Measurements from ENCODE around the gene MIOS.

MIOS gene

DNA sequence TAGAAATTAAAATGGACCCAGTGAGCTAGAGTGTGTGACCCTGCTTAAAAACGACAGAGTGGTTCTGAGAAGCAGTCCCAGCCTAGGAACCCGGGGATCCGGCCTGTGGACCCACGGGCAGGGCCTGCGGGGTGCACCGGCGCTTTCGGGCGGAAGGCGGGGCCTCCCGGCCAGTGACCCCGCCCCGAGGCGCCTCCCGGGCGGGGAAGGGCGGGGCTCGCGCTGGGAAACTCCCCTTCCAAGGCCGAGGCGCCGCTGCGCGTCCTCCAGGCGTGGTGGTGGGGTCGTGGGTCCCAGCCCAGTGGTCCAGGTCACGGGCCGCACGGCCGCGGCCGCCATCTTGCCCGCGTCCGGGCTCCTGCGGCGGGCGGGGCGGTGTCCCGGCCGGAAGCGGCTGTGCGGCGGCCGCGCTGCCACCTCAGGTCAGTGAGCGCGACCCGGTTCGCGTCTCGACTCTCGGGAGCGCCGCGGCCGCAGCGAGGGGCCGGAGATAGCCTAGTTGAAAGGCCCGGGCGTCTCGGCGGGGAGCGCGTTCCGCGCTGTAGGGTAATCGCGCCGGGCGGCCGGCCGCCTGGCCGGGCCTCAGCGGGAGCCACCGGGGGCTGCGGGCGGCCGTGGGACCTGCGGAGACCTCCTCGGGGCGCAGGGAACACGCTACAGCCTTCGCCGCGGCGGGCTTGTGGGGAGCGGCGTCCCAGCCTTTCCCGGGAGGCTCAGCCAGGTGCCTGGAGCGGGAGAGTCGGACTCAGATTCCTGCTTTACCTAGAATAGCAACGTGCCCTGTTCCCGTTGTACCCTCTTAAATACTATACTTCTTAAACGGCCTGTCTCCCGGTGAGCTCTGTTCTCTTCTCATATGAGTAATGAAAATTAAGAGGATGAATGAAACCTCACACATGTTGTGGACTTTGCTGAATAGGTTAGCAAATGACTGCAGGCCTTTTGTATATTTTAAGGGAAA, at the start of gene MIOS:
MIOS (plus strand) TSS at position 234 of the 961 bp plus-strand sequence. CDS start 5,592 bp downstream, outside the sequence.
- H3K4me3 ChIP-seq (ENCODE audit: low read length), result peak within 1 kb of the TSS; percentile 99
- H3K27me3 ChIP-seq (ENCODE audit: insufficient read depth, low read length), result no peaks in the 10 kb centered on the region
- peaks cover 3% of the 10 kb centered on the region for H3K9me3 ChIP-seq (ENCODE audit: low read length)
- H3K36me3 ChIP-seq (ENCODE audit: insufficient read depth, low read length), result peaks cover 13% of the 10 kb centered on the region
- H2AFZ ChIP-seq (ENCODE audit: low read depth, low read length), result peak within 1 kb of the TSS; percentile 78
- H3K4me1 ChIP-seq (ENCODE audit: insufficient read depth, low read length), result peaks cover 18% of the 10 kb centered on the region

DNA sequence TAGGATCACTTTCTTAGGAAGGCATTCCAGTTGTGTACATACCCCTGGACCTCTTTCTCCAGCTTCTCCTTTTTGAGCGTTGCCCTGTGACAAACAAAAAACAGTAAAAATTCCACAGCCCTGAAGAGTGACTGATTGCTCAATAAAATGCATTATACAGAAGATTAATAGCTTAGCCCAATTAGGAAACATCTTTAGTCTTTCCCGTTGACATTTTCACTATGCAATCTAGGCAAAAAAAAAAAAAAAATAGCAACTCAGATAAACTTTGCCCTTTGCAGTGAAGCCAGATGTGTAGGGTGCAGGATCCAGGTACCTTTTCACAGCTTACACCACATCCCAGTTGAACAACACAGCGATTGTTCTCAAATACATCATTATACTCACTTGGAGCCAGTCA, 48.9 kb upstream of the MIOS start:
- no peaks in the 10 kb centered on the region for H3K27me3 ChIP-seq (ENCODE audit: insufficient read depth, low read length)
- no peak overlapping the region for H2AFZ ChIP-seq (ENCODE audit: low read depth, low read length)
- peaks cover 9% of the 10 kb centered on the region for H3K4me1 ChIP-seq (ENCODE audit: insufficient read depth, low read length)
- no peak overlapping the region for H3K4me3 ChIP-seq (ENCODE audit: low read length)
- no peaks in the 10 kb centered on the region for H3K36me3 ChIP-seq (ENCODE audit: insufficient read depth, low read length)
- no peaks in the 10 kb centered on the region for H3K9me3 ChIP-seq (ENCODE audit: low read length)

- Histone ChIP-seq H3K27me3 (ENCODE audit: insufficient read depth, low read length) (no peaks in the 10 kb centered on the region), H3K36me3 (ENCODE audit: insufficient read depth, low read length) (no peaks in the 10 kb centered on the region), H3K4me3 (ENCODE audit: low read length) (no peak overlapping the region), H2AFZ (ENCODE audit: low read depth, low read length) (no peak overlapping the region), H3K4me1 (ENCODE audit: insufficient read depth, low read length) (peaks cover 3% of the 10 kb centered on the region), H3K9me3 (ENCODE audit: low read length) (no peaks in the 10 kb centered on the region)
Measured at GRCh38 chr7:7519056-7519455, 47.6 kb upstream of the MIOS start.

DNA sequence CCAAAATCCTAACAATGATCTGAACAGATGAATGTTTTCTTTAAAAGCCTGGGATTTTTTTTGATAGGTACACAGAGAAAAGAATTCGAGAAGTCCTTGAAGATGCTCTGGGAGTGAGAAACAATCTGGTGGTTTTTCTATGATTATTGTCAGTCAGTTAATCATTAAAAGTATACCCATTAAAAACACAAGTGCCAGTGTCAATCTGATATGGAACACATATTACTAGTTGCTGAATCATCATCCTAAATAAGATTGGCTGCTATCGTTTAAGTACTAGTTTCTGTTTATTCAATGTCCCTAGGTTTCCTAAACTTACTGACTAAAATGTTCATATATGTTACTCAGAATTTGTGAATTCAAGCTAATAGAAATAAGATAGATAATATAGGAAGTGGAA, 47.2 kb upstream of the MIOS start:
- no peaks in the 10 kb centered on the region for H3K27me3 ChIP-seq (ENCODE audit: insufficient read depth, low read length)
- H3K4me3 ChIP-seq (ENCODE audit: low read length), result no peak overlapping the region
- no peaks in the 10 kb centered on the region for H3K9me3 ChIP-seq (ENCODE audit: low read length)
- no peak overlapping the region for H2AFZ ChIP-seq (ENCODE audit: low read depth, low read length)
- H3K4me1 ChIP-seq (ENCODE audit: insufficient read depth, low read length), result peaks cover 3% of the 10 kb centered on the region
- H3K36me3 ChIP-seq (ENCODE audit: insufficient read depth, low read length), result no peaks in the 10 kb centered on the region

- H3K4me3 ChIP-seq (ENCODE audit: low read length), result no peak overlapping the region
- H3K4me1 ChIP-seq (ENCODE audit: insufficient read depth, low read length), result no peaks in the 10 kb centered on the region
- no peaks in the 10 kb centered on the region for H3K27me3 ChIP-seq (ENCODE audit: insufficient read depth, low read length)
- no peaks in the 10 kb centered on the region for H3K9me3 ChIP-seq (ENCODE audit: low read length)
- no peaks in the 10 kb centered on the region for H3K36me3 ChIP-seq (ENCODE audit: insufficient read depth, low read length)
- no peak overlapping the region for H2AFZ ChIP-seq (ENCODE audit: low read depth, low read length)
Measured at GRCh38 chr7:7521259-7521658, 45.4 kb upstream of the MIOS start.

GRCh38 chr7:7522421-7522820, 44.3 kb upstream of the MIOS start:
- H3K4me3 ChIP-seq (ENCODE audit: low read length), result no peak overlapping the region
- H3K36me3 ChIP-seq (ENCODE audit: insufficient read depth, low read length), result no peaks in the 10 kb centered on the region
- no peaks in the 10 kb centered on the region for H3K4me1 ChIP-seq (ENCODE audit: insufficient read depth, low read length)
- H3K27me3 ChIP-seq (ENCODE audit: insufficient read depth, low read length), result no peaks in the 10 kb centered on the region
- H2AFZ ChIP-seq (ENCODE audit: low read depth, low read length), result no peak overlapping the region
- no peaks in the 10 kb centered on the region for H3K9me3 ChIP-seq (ENCODE audit: low read length)

DNA sequence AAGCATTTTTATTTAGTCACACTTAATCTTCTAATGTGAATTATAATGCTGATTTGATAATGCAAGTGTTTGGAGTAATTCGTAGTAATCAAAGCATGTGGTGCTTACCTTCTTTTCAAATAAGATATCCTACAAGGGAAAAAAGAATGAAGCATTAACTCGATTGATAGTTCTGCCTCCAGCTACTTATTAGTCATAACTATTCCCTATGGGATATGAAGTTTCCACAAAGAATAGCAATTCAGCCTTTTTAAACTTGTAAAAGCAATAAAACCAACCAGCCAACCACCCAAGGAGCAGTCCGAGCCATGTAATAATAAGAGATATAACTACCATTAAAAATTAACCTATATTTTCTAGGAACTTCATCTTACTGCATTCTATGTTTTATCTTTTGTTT, 42.6 kb upstream of the MIOS start:
- no peaks in the 10 kb centered on the region for H3K9me3 ChIP-seq (ENCODE audit: low read length)

GRCh38 chr7:7526006-7526405, 40.7 kb upstream of the MIOS start:
- no peaks in the 10 kb centered on the region for H3K27me3 ChIP-seq (ENCODE audit: insufficient read depth, low read length)
- no peak overlapping the region for H3K4me3 ChIP-seq (ENCODE audit: low read length)
- H3K36me3 ChIP-seq (ENCODE audit: insufficient read depth, low read length), result no peaks in the 10 kb centered on the region
- peaks cover 3% of the 10 kb centered on the region for H3K4me1 ChIP-seq (ENCODE audit: insufficient read depth, low read length)
- H2AFZ ChIP-seq (ENCODE audit: low read depth, low read length), result no peak overlapping the region
- no peaks in the 10 kb centered on the region for H3K9me3 ChIP-seq (ENCODE audit: low read length)

More for the DNA sequence above, 42.6 kb upstream of the MIOS start:
- no peak overlapping the region for H3K4me3 ChIP-seq (ENCODE audit: low read length)
- no peak overlapping the region for H2AFZ ChIP-seq (ENCODE audit: low read depth, low read length)
- no peaks in the 10 kb centered on the region for H3K27me3 ChIP-seq (ENCODE audit: insufficient read depth, low read length)
- no peaks in the 10 kb centered on the region for H3K36me3 ChIP-seq (ENCODE audit: insufficient read depth, low read length)
- H3K4me1 ChIP-seq (ENCODE audit: insufficient read depth, low read length), result no peaks in the 10 kb centered on the region

DNA sequence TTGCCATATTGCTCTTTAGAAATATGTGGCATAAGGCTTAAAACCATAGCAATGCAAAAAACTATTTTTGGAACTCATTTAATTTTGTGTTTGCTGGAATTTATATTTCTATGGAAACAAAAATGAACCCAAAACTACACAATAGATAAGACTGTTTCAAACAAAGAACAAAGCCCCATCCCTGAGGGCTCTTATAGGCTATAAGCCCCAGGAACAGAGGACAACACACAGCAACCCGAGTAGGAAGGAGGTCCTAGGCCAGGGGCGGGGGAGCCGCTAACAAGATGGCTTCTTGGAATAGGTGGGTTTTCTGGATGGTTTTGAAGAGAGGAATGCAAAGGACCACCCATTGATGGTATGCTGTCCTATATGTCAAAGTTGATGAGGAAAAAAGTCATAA, 39.6 kb upstream of the MIOS start:
- Histone ChIP-seq H2AFZ (ENCODE audit: low read depth, low read length) (no peak overlapping the region), H3K36me3 (ENCODE audit: insufficient read depth, low read length) (no peaks in the 10 kb centered on the region), H3K27me3 (ENCODE audit: insufficient read depth, low read length) (no peaks in the 10 kb centered on the region), H3K4me3 (ENCODE audit: low read length) (no peak overlapping the region), H3K9me3 (ENCODE audit: low read length) (no peaks in the 10 kb centered on the region), H3K4me1 (ENCODE audit: insufficient read depth, low read length) (peaks cover 3% of the 10 kb centered on the region)

DNA sequence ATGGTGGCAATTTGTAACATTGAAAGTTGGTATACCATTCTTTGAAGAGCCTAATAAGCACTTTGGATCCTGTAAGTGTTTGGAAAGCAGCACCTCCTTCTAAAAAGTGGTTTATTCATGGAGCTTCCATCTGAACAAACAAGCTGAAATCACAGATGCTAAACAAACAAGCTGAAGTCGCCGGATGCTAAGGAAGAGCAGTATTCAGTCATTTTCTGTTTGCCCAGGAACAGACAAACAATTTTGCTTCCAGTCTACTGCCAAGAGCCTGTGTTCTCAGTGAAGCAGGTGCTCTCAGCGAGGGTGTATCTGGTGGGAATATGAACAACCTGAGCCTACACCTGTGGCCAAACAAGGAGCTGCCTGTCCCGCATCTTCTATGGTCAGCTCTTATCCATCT, 37.4 kb upstream of the MIOS start:
- H3K36me3 ChIP-seq (ENCODE audit: insufficient read depth, low read length), result no peaks in the 10 kb centered on the region
- no peak overlapping the region for H2AFZ ChIP-seq (ENCODE audit: low read depth, low read length)
- H3K4me3 ChIP-seq (ENCODE audit: low read length), result no peak overlapping the region
- H3K9me3 ChIP-seq (ENCODE audit: low read length), result no peaks in the 10 kb centered on the region
- peaks cover 3% of the 10 kb centered on the region for H3K4me1 ChIP-seq (ENCODE audit: insufficient read depth, low read length)
- H3K27me3 ChIP-seq (ENCODE audit: insufficient read depth, low read length), result no peaks in the 10 kb centered on the region

- no peaks in the 10 kb centered on the region for H3K27me3 ChIP-seq (ENCODE audit: insufficient read depth, low read length)
- no peaks in the 10 kb centered on the region for H3K36me3 ChIP-seq (ENCODE audit: insufficient read depth, low read length)
Measured at GRCh38 chr7:7533831-7534430, 32.8 kb upstream of the MIOS start.

DNA sequence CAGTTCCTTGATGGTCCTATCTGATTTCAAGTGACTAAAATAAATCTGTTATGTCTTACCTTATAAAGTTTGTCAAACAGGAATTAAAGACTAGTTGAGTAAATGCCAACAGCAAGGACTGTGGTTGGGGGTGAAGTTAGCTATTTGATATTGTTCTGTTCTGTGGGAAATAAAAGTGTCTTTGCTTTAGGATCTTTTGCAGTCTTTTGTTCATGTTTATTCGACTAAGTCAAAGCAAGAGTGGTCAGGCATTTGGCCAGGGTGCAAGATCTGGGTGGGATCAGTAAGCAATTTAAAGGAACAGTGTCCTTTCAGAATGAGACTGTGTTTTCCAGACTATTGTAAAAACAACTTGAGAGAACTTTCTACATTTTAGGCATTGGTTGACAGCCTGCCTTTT, 31.0 kb upstream of the MIOS start, which contains the start of gene COL28A1:
COL28A1 (minus strand) TSS at position 183 of the 400 bp plus-strand sequence. CDS start 2,998 bp downstream, outside the sequence.
- Histone ChIP-seq H3K4me1 (ENCODE audit: insufficient read depth, low read length) (no peaks in the 10 kb centered on the region), H3K27me3 (ENCODE audit: insufficient read depth, low read length) (no peaks in the 10 kb centered on the region), H3K4me3 (ENCODE audit: low read length) (no peak within 1 kb of the TSS), H3K9me3 (ENCODE audit: low read length) (no peaks in the 10 kb centered on the region), H2AFZ (ENCODE audit: low read depth, low read length) (peak within 1 kb of the TSS; percentile 68), H3K36me3 (ENCODE audit: insufficient read depth, low read length) (no peaks in the 10 kb centered on the region)

More at GRCh38 chr7:7533831-7534430, 32.8 kb upstream of the MIOS start:
- Histone ChIP-seq H2AFZ (ENCODE audit: low read depth, low read length) (no peak overlapping the region), H3K4me3 (ENCODE audit: low read length) (no peak overlapping the region), H3K9me3 (ENCODE audit: low read length) (no peaks in the 10 kb centered on the region), H3K4me1 (ENCODE audit: insufficient read depth, low read length) (peaks cover 3% of the 10 kb centered on the region)

GRCh38 chr7:7536396-7537019, 30.2 kb upstream of the MIOS start:
- H3K9me3 ChIP-seq (ENCODE audit: low read length), result no peaks in the 10 kb centered on the region
- H3K27me3 ChIP-seq (ENCODE audit: insufficient read depth, low read length), result no peaks in the 10 kb centered on the region
- no peaks in the 10 kb centered on the region for H3K4me1 ChIP-seq (ENCODE audit: insufficient read depth, low read length)
- H3K36me3 ChIP-seq (ENCODE audit: insufficient read depth, low read length), result no peaks in the 10 kb centered on the region
- no peak overlapping the region for H3K4me3 ChIP-seq (ENCODE audit: low read length)
- no peak overlapping the region for H2AFZ ChIP-seq (ENCODE audit: low read depth, low read length)

All from neuron (in vitro differentiated cells).